GM23248 (cell line): ENCODE results near the gene ALKBH3. TPM values are rescaled to one million over a fixed set of nuclear protein-coding genes. Genes with fewer than 3 reads are reported as not detected.
A peak's percentile ranks its signal among the peaks of the same experiment; 100 is the strongest.

Experiments used
- DNase-seq: peaks from one replicate; pipeline ENCODE4 v3.0.0-alpha.2; 2015
- H2AFZ ChIP-seq: fragments of 200-600 bp; sonication (generic); 2 replicates; pipeline ENCODE4 v1.6.1; 2016; ENCODE audit warnings: antibody characterized with exemption
- H3F3A ChIP-seq: fragments of 200-600 bp; sonication (generic); 2 replicates; pipeline ENCODE4 v1.6.1; 2016; ENCODE audit warnings: mild to moderate bottlenecking, antibody characterized with exemption, mixed run types; ENCODE audit not compliant: insufficient read depth
- H3K27ac ChIP-seq: fragments of 200-600 bp; sonication (generic); 2 replicates; pipeline ENCODE4 v1.5.1; 2016; ENCODE audit warnings: mild to moderate bottlenecking
- H3K27me3 ChIP-seq: fragments of 200-600 bp; sonication (generic); replicated peaks from 2 replicates; pipeline ENCODE4 v1.6.1; 2016; ENCODE audit warnings: mild to moderate bottlenecking; ENCODE audit not compliant: insufficient read depth
- H3K36me3 ChIP-seq: fragments of 200-600 bp; sonication (generic); 2 replicates; pipeline ENCODE4 v1.6.1; 2016; ENCODE audit warnings: low read depth, mild to moderate bottlenecking
- H3K4me1 ChIP-seq: fragments of 200-600 bp; sonication (generic); 2 replicates; pipeline ENCODE4 v1.6.1; 2016; ENCODE audit warnings: mild to moderate bottlenecking; ENCODE audit not compliant: insufficient read depth
- H3K4me2 ChIP-seq: fragments of 200-600 bp; sonication (generic); one replicate; pipeline ENCODE4 v1.6.1; 2016; ENCODE audit warnings: mild to moderate bottlenecking; ENCODE audit not compliant: unreplicated experiment
- H3K4me3 ChIP-seq: fragments of 200-600 bp; sonication (generic); 2 replicates; pipeline ENCODE4 v1.5.1; 2016; ENCODE audit warnings: mild to moderate bottlenecking
- H3K79me2 ChIP-seq: fragments of 200-600 bp; sonication (generic); 2 replicates; pipeline ENCODE4 v1.6.1; 2016; ENCODE audit warnings: mild to moderate bottlenecking; ENCODE audit not compliant: insufficient read depth
- H3K9ac ChIP-seq: fragments of 200-600 bp; sonication (generic); 2 replicates; pipeline ENCODE4 v1.6.1; 2016; ENCODE audit warnings: mild to moderate bottlenecking
- H3K9me2 ChIP-seq: fragments of 200-600 bp; sonication (generic); 2 replicates; pipeline ENCODE4 v1.6.1; 2016; ENCODE audit warnings: mixed run types, mild to moderate bottlenecking, moderate library complexity; ENCODE audit not compliant: insufficient read depth
- H3K9me3 ChIP-seq: fragments of 200-600 bp; sonication (generic); one replicate; pipeline ENCODE4 v1.6.1; 2017; ENCODE audit warnings: low read depth
- H4K20me1 ChIP-seq: fragments of 200-600 bp; sonication (generic); 2 replicates; pipeline ENCODE4 v1.6.0; 2016; ENCODE audit not compliant: insufficient read depth
- EZH2 ChIP-seq: fragments of 200-600 bp; sonication (generic); IDR thresholded peaks from 2 replicates; pipeline ENCODE4 v1.6.1; 2018; ENCODE audit warnings: antibody characterized with exemption, mild to moderate bottlenecking; ENCODE audit not compliant: insufficient read depth, poor library complexity, severe bottlenecking
- EZH2phosphoT487 ChIP-seq: fragments of 200-600 bp; sonication (generic); IDR thresholded peaks from 2 replicates; pipeline ENCODE4 v1.6.1; 2018; ENCODE audit warnings: antibody characterized with exemption, moderate library complexity, mild to moderate bottlenecking, low read depth; ENCODE audit not compliant: insufficient read depth
- WGBS, 2 experiments: methylation state at CpG; one replicate each; pipeline ENCODE4 v1.1.6; 2015 to 2017; ENCODE audit warnings: low lambda C conversion rate in 2 of 2, low coverage in 1 of 2; ENCODE audit errors: missing lambda C conversion rate in 2 of 2; 5-methylcytosine and 5-hydroxymethylcytosine counted together
- in situ Hi-C: fragments of 300-500 bp; cut with MboI; formaldehyde crosslinking; loops from 2 replicates; pipeline ENCODE4 v1.15.0; 2020
- polyA plus RNA-seq: library from polyadenylated mRNA; unstranded; fragments of >200 nt; fragmentation: Nextera tagmentation; extraction: Ambion mirVana; gene quantifications from 2 replicates; pipeline ENCODE4 v1.2.1, GENCODE V29; 2016
- total RNA-seq: library from RNA; depleted of rRNA; stranded (reverse); fragments of >200 nt; shearing (Covaris generic); gene quantifications from 2 replicates; pipeline ENCODE4 v1.2.3, GENCODE V29; 2014; rRNA removed

The ALKBH3 gene
- total RNA-seq, result 36.6 and 46.8 TPM in 2 replicates
- 29.3 and 31.2 TPM in 2 replicates for polyA plus RNA-seq

GRCh38 chr11:43880640-43881159 lies at the start of gene ALKBH3:
Gene ALKBH3, plus strand, starts transcription at chr11:43880831. Its CDS starts 1,822 bp downstream, at chr11:43882653.
- Histone ChIP-seq H3K9ac (peak within 1 kb of the TSS; percentile 87), H2AFZ (peak within 1 kb of the TSS; percentile 100), H3K27me3 (no peaks in the 10 kb centered on the region), H3K9me3 (no peaks in the 10 kb centered on the region), H4K20me1 (no peaks in the 10 kb centered on the region), H3K4me2 (peak within 1 kb of the TSS; percentile 98), H3K79me2 (peaks cover 20% of the 10 kb centered on the region), H3K4me3 (peak within 1 kb of the TSS; percentile 95), H3K27ac (peak within 1 kb of the TSS; percentile 13; the same call in 1 of the 2 replicates), H3K36me3 (peaks cover 29% of the 10 kb centered on the region), H3F3A (no peaks in the 10 kb centered on the region), H3K9me2 (no peaks in the 10 kb centered on the region), H3K4me1 (peaks cover 13% of the 10 kb centered on the region; the same call in 1 of the 2 replicates)
- TF ChIP-seq EZH2, result no peak
- no peak for TF ChIP-seq EZH2phosphoT487
- in situ Hi-C loops, result no loop called here
- DNase-seq, result peak; percentile 97
- 1 to 2% methylated on average over 31 to 36 of the region's 36 CpGs for WGBS, 2 experiments

- H3K4me2 ChIP-seq, result peak overlapping the region; percentile 66
- H3K4me1 ChIP-seq, result peaks cover 14% of the 10 kb centered on the region
- H3F3A ChIP-seq, result peaks cover 27% of the 10 kb centered on the region
- H4K20me1 ChIP-seq, result no peaks in the 10 kb centered on the region
- peak overlapping the region; percentile 65 for H3K4me3 ChIP-seq
- no peaks in the 10 kb centered on the region for H3K9me3 ChIP-seq
- peak overlapping the region; percentile 62 for H3K27ac ChIP-seq
- H3K36me3 ChIP-seq, result no peaks in the 10 kb centered on the region
- in situ Hi-C loops, result no loop called here
- H3K9ac ChIP-seq, result peak overlapping the region; percentile 54
- no peak overlapping the region for H2AFZ ChIP-seq
- 0 to 1% methylated on average over 5 of the region's 5 CpGs for WGBS, 2 experiments
- DNase-seq, result peak; percentile 100
- no peaks in the 10 kb centered on the region for H3K27me3 ChIP-seq
- TF ChIP-seq EZH2 (no peak), EZH2phosphoT487 (no peak)
- no peaks in the 10 kb centered on the region for H3K79me2 ChIP-seq
- H3K9me2 ChIP-seq, result no peaks in the 10 kb centered on the region
These were observed 49.6 kb upstream of the ALKBH3 start for GRCh38 chr11:43830928-43831440.

- Histone ChIP-seq H2AFZ (no peak overlapping the region), H3K9me3 (no peaks in the 10 kb centered on the region), H3K79me2 (no peaks in the 10 kb centered on the region), H3K4me3 (no peak overlapping the region), H3K4me1 (peaks cover 14% of the 10 kb centered on the region), H3K9me2 (no peaks in the 10 kb centered on the region), H3K36me3 (no peaks in the 10 kb centered on the region), H3K27me3 (no peaks in the 10 kb centered on the region), H3K4me2 (no peak overlapping the region), H3F3A (peaks cover 27% of the 10 kb centered on the region), H4K20me1 (no peaks in the 10 kb centered on the region), H3K9ac (no peak overlapping the region), H3K27ac (no peak overlapping the region)
- WGBS, 2 experiments, result 98% methylated on average over 4 of the region's 4 CpGs
- in situ Hi-C loops, result no loop called here
- no peak for TF ChIP-seq EZH2
- no peak for TF ChIP-seq EZH2phosphoT487
- DNase-seq, result no peak
These were observed 48.1 kb upstream of the ALKBH3 start for GRCh38 chr11:43832536-43832935.

GRCh38 chr11:43833657-43834073 lies 47.0 kb upstream of the ALKBH3 start:
- H3K9me2 ChIP-seq, result no peaks in the 10 kb centered on the region
- peaks cover 27% of the 10 kb centered on the region for H3F3A ChIP-seq
- H3K27me3 ChIP-seq, result no peaks in the 10 kb centered on the region
- no peak overlapping the region for H3K9ac ChIP-seq
- peaks cover 14% of the 10 kb centered on the region for H3K4me1 ChIP-seq
- TF ChIP-seq EZH2phosphoT487 (no peak), EZH2 (no peak)
- H3K4me3 ChIP-seq, result no peak overlapping the region
- peak; percentile 20 for DNase-seq
- WGBS, 2 experiments, result 96 to 100% methylated on average over 1 of the region's 1 CpG
- no peaks in the 10 kb centered on the region for H3K36me3 ChIP-seq
- no peaks in the 10 kb centered on the region for H4K20me1 ChIP-seq
- H3K4me2 ChIP-seq, result no peak overlapping the region
- in situ Hi-C loops, result no loop called here
- no peak overlapping the region for H2AFZ ChIP-seq
- H3K9me3 ChIP-seq, result no peaks in the 10 kb centered on the region
- H3K79me2 ChIP-seq, result no peaks in the 10 kb centered on the region
- no peak overlapping the region for H3K27ac ChIP-seq
